NK-92 (cell line): ENCODE measurements around the gene NOLC1.

Source experiments
- DNase-seq: peaks from one replicate; lab custom pipeline; 2025; ENCODE audit not compliant: unreplicated experiment; lab: John Stamatoyannopoulos, UW

The NOLC1 gene

DNA sequence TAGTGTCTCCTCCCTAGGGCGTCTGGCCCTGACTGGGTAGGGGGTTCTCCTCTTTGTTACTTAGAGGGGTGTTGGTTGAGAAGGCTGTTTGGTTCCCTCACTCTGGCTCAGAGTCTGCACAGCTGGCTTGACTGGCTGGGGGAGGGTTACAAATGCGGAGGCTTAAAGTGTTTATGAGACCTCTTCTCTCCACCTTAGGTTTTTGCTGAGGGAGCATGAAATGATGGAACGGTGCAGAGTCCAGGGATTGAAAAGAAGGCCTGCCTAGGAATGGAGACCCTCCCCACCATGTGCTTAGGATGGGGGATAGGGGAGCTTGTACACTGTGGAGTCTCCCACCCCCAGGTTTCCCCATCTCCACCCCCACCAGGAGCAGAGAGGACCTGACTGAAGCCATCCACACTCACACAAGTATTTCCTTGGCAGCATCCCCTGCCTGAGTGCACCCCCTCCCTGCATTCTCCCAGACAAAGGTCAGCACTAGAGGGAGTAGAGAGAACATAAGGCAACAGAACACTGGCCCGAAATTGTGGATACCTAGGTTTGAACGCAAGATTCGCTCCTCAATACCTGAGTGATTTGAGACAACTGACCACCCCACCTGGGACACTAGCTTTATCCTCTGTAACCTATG, 30.3 kb upstream of the NOLC1 start:
- DNase-seq, result no peak

DNA sequence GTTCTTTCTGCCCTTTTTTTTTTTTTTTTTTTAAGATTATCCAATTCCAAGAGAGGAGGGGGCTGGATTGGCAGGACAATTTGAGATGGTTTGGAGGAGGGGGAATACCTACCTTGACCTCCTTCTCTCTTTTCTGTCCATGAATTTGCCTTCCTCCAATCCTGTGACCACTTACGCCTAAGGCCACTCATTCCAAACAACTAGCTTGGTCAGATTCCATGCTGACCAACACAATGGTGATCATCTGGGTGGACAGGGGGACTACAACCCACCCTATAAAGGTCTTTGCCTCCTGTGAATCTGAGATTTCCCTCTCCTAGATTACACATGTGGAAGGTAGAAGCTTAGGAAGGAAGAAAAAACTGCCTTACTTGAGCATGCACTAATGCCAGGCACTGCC, 29.7 kb upstream of the NOLC1 start:
- no peak for DNase-seq

DNA sequence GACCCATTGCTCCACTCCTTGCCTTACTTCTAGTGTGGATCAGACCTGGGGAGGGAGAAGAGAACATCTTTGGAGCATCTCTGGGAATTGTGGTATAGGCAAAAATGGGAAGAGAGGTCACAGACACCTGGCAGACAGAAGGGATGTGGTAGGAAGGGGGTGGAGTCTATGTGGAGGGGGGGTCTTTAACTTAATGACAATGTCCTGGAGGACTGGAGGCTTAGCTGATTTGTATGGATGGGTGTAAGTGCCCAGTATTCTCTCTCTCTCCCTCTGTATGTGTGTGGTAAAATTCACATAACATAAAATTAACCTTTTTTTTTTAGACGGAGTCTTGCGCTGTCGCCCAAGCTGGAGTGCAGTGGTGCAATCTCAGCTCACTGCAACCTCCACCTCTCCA, 29.0 kb upstream of the NOLC1 start:
- no peak for DNase-seq

DNA sequence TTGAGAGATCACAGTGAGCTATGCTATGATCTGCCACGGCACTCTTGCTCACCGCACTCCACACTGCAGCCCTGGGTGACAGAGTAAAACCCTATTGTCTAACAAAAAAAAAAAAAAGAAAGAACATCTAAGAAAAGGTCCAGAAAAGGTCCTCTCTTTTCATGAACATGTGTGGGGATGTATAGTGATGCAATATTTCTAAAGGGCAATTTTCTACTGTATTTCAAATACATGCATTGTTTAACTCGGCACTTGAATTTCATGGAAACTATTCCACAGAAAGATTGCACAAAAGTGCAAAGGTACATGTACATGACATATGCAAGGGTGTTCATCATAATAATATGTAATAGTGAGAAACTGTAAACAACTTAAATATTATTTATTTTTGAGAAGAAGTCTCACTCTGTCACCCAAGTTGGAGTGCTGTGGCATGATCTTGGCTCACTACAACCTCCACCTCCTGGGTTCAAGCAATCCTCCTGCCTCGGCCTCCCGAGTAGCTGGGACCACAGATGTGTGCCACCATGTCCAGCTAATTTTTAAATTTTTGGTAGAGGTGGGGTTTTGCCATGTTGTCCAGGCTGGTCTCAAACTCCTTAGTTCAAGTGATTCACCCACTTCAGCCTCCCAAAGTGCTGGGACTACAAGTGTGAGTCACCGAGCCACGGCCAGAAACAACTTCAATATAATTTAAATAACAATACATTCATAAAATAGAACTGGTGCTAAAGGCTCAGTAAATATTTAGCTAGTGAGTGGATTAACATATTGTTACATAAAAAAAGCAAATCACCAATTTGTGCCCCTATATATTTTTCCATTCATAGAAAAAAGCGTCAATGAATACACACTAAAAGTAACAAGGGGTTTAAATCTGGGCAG, 20.7 kb upstream of the NOLC1 start:
- DNase-seq, result no peak

DNA sequence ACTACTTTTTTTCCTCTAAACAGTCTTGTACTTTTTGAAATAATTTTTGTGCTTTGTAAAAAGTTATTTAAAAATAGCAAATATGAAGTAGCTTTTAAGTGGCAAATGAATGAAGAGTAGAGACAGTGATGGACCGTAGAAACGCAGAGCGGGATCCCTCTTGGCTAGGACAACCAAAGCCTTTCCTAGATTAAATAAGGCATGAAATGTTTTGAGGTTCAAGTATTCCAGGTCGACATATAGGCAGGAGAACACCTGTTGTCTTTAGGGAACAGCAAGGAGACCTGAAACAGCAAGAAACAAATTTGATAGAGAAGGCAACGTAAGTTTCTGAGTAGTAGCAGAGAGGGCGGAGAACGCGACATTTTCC, 20.0 kb upstream of the NOLC1 start:
- no peak for DNase-seq

DNA sequence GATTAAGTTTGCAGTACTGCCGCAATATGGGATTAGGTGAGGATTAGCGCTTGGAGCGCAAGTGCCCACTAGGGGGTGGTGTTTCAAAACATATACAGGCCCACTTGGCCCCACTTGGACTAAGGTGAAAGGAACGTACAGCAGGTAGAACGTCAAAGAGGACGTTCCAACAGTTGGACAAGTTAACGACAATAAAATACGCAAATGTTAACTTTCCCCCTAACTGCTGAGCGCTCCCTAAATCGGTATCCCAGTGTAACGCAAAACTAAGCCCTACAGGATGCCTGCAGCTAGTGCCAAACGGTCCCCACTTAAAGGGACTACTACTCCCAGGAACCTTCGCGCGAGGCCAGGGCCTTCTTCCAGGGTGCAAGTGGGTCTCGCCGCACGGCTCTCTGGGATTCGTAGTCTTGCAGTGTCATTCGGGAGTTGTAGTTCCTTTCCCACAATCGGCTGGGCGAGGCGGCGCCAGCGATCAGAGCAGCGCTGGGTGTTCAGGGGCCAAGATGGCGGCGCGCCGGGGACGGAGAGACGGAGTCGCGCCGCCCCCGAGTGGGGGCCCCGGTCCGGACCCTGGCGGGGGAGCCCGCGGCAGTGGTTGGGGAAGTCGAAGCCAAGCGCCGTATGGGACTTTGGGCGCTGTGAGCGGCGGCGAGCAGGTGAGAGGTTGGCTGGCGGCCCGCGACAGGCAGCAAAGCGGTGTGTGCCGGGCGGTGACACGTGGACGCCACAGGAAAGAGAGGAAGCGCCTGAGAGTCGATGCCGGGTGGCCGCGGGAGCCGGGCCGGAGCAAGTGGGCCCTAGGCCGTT, 19.4 kb upstream of the NOLC1 start, which contains the start of gene PPRC1:
TSS of gene PPRC1 (plus strand) at position 478 of the 810 bp plus-strand sequence. CDS start at position 507, 29 bp downstream.
- peak; percentile 89 for DNase-seq

DNA sequence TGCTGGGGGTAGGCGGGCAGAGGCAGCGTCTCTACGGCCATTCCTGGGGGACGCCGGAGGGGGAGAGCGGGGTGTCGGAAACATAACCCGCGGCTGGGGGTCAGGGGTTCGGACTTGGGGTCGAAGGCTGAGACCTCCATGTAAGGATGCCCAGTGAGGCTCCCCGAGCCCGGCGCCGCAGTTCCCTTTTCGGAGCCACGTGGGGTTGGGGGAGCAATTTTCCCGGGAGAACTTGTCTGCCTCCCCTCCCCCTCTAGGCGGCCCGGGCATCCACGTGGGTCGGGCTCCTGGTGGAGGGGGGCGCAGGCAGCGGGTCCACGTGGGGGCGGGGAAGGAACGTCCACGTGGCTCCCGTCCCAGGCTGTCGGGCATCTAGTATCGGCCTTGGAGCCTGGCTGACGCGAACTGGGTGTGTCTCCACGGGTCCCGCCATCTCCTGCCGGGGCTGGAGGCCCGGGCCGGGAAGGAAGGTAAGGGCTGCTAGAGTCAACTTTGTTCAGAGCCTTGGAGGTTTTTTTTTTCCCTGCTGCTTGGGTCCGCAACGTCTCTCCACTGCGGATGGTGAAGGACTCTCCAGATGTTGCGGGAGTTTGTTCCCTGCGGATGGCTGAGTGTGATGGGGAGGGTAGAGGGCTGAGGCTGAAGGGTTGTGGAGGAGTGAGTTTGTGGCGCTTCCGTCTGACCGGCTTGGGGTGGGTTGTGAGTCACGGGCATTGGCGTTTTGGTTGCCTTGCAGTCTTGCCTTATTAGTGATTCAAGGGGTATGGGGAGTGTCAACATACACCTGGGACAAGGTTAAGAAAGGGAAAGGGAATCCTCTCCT, 18.6 kb upstream of the NOLC1 start:
- no peak for DNase-seq

DNA sequence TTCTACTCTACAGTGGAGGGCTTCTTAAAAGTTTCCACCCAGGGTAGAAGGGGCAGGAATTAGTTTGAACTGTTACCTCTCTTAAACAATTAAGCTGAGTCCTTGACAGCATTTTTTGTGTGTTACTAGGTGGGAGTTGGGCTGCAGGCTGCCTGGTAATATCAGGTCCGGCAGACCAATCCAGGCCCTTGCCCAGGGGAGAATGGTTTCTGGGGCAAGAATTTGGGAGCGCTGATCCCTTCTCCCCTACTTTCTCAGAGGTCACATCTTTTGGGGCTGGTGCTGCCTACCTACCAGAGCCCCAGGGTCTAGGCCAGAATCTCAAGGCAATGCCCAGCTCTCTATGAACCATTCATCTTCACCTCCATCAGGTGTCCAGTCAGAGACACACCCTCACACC, 17.8 kb upstream of the NOLC1 start:
- no peak for DNase-seq

DNA sequence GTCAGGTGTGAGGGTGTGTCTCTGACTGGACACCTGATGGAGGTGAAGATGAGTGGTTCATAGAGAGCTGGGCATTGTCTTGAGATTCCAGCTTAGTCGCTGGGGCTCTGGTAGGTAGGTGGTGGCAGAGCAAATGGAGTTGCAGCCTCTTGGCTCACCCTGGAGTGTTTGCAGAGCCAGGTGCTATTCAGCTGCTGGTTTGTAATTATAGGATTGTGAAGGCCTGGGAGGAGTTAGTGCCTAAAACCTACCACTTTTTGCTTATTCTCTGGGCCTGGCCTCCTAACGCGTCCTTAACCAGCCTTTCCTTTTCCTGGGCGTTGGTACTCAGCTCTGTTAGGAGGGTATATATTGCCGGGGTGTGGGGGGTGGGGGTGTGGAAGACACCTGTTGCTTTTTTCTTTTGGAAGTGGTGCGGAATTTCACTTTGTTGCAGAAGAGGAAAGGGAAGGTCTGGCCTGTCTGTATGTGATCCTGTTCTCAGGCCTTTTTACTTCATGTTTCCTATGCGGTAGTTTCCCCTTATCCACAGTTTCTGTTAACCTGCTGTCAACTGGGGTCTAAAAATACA, 16.1 kb upstream of the NOLC1 start:
- no peak for DNase-seq

DNA sequence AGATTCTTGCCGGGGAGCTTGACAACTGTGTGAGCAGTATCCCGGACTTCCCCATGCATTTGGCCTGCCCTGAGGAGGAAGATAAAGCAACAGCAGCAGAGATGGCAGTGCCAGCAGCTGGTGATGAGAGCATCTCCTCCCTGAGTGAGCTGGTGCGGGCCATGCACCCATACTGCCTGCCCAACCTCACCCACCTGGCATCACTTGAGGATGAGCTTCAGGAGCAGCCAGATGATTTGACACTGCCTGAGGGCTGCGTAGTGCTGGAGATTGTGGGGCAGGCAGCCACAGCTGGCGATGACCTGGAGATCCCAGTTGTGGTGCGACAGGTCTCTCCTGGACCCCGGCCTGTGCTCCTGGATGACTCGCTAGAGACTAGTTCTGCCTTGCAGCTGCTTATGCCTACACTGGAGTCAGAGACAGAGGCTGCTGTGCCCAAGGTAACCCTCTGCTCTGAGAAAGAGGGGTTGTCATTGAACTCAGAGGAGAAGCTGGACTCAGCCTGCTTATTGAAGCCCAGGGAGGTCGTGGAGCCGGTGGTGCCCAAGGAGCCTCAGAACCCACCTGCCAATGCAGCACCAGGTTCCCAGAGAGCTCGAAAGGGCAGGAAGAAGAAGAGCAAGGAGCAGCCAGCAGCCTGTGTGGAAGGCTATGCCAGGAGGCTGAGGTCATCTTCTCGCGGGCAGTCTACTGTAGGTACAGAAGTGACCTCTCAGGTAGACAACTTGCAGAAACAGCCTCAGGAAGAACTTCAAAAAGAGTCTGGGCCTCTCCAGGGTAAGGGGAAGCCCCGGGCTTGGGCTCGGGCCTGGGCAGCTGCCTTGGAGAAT, 12.7 kb upstream of the NOLC1 start:
- DNase-seq, result no peak

DNA sequence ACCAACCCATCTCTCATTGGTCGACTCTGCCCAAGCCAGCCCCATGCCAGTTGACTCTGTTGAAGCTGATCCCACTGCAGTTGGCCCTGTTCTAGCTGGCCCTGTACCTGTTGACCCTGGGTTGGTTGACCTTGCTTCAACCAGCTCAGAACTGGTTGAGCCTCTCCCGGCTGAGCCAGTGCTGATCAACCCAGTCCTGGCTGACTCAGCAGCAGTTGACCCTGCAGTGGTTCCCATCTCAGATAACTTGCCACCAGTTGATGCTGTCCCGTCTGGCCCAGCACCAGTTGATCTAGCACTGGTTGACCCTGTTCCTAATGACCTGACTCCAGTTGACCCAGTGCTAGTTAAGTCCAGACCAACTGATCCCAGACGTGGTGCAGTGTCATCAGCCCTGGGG, 12.0 kb upstream of the NOLC1 start:
- no peak for DNase-seq

DNA sequence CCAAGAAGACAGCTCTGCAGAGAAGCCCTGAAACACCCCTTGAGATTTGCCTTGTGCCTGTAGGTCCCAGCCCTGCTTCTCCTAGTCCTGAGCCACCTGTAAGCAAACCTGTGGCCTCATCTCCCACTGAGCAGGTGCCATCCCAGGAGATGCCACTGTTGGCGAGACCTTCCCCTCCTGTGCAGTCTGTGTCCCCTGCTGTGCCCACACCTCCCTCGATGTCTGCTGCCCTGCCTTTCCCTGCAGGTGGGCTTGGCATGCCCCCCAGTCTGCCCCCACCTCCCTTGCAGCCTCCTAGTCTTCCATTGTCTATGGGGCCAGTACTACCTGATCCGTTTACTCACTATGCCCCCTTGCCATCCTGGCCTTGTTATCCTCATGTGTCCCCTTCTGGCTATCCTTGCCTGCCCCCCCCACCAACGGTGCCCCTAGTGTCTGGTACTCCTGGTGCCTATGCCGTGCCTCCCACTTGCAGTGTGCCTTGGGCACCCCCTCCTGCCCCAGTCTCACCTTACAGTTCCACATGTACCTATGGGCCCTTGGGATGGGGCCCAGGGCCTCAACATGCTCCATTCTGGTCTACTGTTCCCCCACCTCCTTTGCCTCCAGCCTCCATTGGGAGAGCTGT, 11.2 kb upstream of the NOLC1 start:
- DNase-seq, result no peak

DNA sequence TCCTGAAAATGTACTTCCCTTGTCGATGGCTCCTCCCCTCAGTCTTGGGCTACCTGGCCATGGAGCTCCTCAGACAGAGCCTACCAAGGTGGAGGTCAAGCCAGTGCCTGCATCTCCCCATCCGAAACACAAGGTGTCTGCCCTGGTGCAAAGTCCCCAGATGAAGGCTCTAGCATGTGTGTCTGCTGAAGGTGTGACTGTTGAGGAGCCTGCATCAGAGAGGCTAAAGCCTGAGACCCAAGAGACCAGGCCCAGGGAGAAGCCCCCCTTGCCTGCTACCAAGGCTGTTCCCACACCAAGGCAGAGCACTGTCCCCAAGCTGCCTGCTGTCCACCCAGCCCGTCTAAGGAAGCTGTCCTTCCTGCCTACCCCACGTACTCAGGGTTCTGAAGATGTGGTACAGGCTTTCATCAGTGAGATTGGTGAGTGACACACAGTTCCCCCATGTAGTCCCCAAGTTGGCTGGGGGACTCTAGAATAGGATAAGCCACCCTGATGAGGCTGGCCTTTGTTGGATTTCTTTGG, 10.5 kb upstream of the NOLC1 start:
- DNase-seq, result no peak

DNA sequence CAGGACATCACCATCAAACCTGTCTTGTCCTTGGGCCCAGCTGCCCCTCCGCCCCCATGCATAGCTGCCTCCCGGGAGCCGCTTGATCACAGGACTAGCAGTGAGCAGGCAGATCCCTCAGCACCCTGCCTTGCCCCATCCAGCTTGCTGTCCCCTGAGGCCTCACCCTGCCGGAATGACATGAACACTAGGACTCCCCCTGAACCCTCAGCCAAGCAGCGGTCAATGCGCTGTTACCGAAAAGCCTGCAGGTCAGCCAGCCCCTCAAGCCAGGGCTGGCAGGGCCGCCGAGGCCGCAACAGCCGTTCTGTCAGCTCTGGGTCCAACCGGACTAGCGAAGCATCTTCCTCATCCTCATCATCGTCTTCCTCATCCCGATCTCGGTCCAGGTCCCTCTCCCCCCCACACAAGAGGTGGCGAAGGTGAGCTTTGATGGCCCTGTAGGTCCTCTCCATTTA, 5.2 kb upstream of the NOLC1 start:
- DNase-seq, result no peak

DNA sequence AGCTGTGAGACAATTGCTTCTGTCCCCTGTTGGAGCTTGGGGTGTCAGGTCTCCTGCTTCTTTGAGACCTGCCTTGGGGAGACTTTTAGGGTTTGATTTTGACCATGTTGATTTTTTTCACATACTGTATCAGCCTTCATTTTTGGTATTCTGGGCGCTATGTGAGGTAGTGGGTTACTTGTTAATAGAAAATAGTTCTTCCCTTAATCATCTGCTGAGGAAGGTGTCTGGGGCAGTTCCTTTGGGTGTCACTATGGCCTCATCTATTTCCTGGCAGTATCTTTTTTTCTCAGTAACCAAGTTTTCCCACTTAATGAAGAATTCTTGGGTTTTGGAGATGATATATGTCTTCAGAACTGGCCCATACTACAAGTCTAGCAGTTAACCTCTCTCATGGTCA, 4.6 kb upstream of the NOLC1 start:
- no peak for DNase-seq

DNA sequence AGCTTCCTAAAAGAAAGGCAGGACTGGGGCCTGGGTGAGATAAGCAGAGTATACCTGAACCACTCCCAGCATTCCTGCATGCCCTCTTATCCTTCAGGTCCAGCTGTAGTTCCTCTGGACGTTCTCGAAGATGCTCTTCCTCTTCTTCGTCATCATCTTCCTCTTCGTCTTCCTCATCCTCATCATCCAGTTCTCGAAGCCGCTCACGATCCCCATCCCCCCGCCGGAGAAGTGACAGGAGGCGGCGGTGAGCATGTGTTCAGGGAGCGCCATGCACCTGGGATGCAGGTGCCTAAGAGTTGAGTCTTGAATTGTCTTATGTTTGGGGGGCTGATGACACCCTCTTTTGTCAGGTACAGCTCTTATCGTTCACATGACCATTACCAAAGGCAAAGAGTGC, 3.9 kb upstream of the NOLC1 start:
- no peak for DNase-seq

DNA sequence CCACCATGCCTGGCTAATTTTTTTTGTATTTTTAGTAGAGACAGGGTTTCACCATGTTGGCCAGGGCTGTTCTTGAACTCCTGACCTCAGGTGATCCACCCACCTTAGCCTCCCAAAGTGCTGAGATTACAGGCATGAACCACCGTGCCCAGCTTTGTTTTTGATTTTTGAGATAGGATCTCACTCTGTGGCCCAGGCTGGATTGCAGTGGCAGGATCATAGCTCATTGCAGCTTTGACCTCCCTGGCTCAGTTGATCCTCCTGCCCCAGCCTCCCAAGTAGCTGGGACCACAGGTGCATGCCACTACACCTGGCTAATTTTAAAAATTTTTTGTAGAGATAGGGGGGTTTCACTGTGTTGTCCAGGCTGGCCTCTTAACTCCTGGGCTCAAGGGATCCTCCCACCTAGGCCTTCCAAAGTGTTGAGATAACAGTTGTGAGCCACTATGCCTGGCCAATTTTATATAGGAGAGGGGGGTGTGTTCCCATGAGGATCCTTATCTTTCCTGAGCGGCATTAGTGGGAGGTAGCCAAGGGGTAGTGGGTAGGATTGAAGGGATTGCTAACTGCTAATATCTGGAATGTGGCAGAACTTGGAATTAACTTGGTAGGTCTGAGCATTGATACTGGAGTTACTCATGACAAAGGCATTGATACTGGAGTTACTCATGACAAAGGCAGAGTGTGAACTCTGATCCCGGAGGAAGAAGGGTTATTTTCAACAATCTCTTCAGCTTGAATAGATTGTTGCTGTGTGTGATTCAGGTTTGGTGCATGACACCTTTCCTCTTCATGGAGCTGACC, 1.0 kb upstream of the NOLC1 start:
- no peak for DNase-seq

DNA sequence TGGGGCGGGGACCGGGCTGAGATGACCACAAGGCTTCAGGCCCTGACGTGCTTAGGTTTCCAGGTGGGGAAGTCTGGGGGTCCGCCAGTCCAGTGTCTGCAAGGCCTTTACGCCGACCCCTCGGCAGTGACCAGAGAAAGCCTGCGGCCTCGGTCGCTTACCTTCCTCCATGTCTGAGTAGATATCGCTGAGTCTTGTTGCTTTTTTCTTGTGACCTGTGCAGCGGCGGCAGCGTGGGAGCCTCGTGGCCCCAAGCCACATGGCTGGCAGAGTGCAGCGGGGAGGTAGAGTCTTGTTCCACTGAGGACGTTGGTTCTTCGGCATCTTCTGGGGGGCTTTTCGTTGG, 329 bp downstream of the NOLC1 start:
- no peak for DNase-seq
